ENCODE data around the gene TGM1.
A peak's percentile ranks its signal among the peaks of the same experiment; 100 is the strongest.

DNA sequence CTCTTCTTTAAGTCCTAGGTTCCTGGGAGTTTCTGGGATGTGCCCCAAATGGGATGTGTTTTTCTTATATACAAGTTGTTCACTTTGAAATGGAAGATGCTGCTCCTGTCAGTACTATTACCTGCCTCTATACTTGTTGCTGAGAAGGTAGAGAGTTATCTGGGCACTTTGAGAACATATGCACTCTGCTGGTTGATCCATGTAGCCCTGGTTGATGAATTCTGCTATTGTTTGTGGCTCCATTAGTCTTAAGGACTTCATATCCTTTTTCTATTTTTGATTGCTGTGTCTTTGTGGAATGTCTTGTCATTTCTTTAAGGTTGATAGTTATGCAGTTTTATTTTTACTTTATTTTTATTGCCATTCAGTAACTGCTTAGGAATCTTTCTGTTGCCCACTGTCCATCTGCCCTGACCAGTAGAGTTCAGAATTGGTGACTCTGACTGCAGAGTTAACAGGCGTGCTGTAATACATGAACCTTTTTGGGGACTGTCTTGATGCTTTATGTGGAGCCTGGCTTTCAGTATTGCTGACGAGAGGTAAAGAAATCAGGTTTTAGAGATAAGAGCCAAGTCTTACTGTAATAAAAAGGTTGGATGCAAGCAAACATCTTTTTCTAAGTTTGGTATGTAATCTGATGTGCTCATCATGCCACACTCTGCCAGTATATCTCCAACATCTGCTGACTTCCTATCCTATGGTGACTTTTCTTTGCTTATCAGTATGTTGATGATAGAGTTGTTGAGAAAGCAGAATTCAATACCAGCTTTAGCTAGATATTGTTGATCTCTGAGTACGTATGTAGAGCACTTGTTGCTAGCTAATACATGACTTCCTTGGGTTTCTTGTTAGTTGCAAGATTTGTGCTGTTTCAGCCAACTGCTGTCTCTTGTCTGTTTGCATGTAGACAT lies 28.6 kb downstream of the TGM1 start:
- TF ChIP-seq POLR2A (IDR thresholded peaks at IDR 0.05; ENCODE audit: low read length) (peak; percentile 16), GATA1 (IDR thresholded peaks at IDR 0.05; ENCODE audit: low read depth, low read length) (no peak)
